Measurements from ENCODE around the gene CCNY. TPM values are rescaled to one million over a fixed set of nuclear protein-coding genes. Genes with fewer than 3 reads are reported as not detected.

Gene CCNY
- total RNA-seq, 2 donors from 2014 or later: 60.5 to 65.9 TPM

DNA sequence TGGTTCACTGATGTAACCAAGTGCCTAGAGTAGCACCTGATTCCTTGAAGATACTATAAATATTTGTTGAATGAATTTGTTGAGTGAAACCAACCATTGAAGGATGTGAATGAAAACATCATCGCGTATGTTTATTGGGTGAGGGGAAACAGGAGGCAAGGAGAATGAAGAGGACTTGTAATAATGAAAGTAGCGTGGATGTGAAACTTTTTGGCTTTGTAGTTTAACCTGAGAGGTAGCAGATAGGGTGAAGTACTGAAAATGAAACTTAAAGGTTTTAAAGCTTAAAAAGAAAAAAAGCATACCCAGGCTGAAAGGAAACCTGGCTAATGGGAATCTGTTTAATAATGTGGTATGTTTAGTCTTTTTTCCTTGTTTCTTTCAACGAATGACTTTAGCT, 5.2 kb downstream of the CCNY start:
- no peaks in the 10 kb centered on the region for H3K9me3 Mint-ChIP-seq

DNA sequence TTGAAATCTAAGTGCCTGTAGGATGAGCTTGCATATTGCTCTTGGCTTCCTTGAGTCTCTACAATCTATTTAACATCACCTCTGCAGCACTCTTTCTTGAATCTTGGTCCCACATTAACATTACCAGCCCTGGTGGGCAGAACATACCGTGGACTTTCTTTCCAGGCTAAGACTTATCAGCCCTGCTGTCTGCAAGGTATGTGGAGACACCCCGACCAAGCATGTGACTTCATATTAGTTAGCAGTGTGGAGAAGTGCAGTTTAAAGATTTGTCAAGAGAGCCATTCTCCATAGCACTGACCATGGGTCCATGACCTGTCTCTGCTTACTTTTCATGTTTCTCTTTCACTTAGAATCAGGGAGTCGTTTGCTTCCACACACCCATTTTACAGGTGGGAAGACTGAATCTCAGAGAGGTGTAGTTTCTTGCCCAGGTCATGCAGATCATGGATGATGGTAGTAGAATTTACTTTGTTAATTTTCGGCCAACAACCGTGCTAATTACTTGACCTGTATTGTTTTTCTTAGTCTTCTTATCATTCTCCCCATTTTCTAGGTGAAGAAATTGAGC, 6.0 kb downstream of the CCNY start:
- TF ChIP-seq, protein P1, sequence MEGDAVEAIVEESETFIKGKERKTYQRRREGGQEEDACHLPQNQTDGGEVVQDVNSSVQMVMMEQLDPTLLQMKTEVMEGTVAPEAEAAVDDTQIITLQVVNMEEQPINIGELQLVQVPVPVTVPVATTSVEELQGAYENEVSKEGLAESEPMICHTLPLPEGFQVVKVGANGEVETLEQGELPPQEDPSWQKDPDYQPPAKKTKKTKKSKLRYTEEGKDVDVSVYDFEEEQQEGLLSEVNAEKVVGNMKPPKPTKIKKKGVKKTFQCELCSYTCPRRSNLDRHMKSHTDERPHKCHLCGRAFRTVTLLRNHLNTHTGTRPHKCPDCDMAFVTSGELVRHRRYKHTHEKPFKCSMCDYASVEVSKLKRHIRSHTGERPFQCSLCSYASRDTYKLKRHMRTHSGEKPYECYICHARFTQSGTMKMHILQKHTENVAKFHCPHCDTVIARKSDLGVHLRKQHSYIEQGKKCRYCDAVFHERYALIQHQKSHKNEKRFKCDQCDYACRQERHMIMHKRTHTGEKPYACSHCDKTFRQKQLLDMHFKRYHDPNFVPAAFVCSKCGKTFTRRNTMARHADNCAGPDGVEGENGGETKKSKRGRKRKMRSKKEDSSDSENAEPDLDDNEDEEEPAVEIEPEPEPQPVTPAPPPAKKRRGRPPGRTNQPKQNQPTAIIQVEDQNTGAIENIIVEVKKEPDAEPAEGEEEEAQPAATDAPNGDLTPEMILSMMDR (conservative IDR thresholded peaks at IDR 0.05): no peak
- Histone ChIP-seq H3K36me3 (ENCODE audit: control insufficient read depth, insufficient read depth, low read length) (peaks cover 5% of the 10 kb centered on the region), H3K4me1 (ENCODE audit: control insufficient read depth, insufficient read depth, low read length) (no peaks in the 10 kb centered on the region), H3K9me3 (ENCODE audit: control insufficient read depth, low read length) (no peaks in the 10 kb centered on the region), H3K9ac (ENCODE audit: extremely low read depth, low read length, poor library complexity, severe bottlenecking) (no peak overlapping the region), H3K27me3 (ENCODE audit: control insufficient read depth, insufficient read depth, low read length, poor library complexity, severe bottlenecking) (no peaks in the 10 kb centered on the region), H3K27ac (ENCODE audit: low read depth, low read length) (no peak overlapping the region), H3K4me3 (ENCODE audit: low read length) (no peak overlapping the region)
- Mint-ChIP-seq H3K27ac (no peak overlapping the region), H3K4me1 (peaks cover 26% of the 10 kb centered on the region), H3K36me3 (ENCODE audit: low read depth) (no peaks in the 10 kb centered on the region), H3K4me3 (no peak overlapping the region), H3K27me3 (ENCODE audit: insufficient read depth) (no peaks in the 10 kb centered on the region), H3K9me3 (no peaks in the 10 kb centered on the region)
- no peak for DNase-seq
- WGBS, 2 experiments (ENCODE audit: insufficient coverage in 1 of 2, insufficient read length in 1 of 2): 93 to 96% methylated on average over 5 of the region's 5 CpGs

More for the DNA sequence above, 5.2 kb downstream of the CCNY start:
- H3K27me3 Mint-ChIP-seq (ENCODE audit: insufficient read depth): no peaks in the 10 kb centered on the region
- H3K27ac ChIP-seq (ENCODE audit: low read depth, low read length): no peak overlapping the region
- H3K4me1 ChIP-seq (ENCODE audit: control insufficient read depth, insufficient read depth, low read length): no peaks in the 10 kb centered on the region
- no peak overlapping the region for H3K9ac ChIP-seq (ENCODE audit: extremely low read depth, low read length, poor library complexity, severe bottlenecking)
- no peaks in the 10 kb centered on the region for H3K27me3 ChIP-seq (ENCODE audit: control insufficient read depth, insufficient read depth, low read length, poor library complexity, severe bottlenecking)
- H3K36me3 Mint-ChIP-seq (ENCODE audit: low read depth): no peaks in the 10 kb centered on the region
- no peak overlapping the region for H3K27ac Mint-ChIP-seq
- 91 to 100% methylated on average over 3 to 4 of the region's 4 CpGs for WGBS, 2 experiments (ENCODE audit: insufficient coverage in 1 of 2, insufficient read length in 1 of 2)
- peaks cover 5% of the 10 kb centered on the region for H3K36me3 ChIP-seq (ENCODE audit: control insufficient read depth, insufficient read depth, low read length)
- H3K4me1 Mint-ChIP-seq: peaks cover 20% of the 10 kb centered on the region
- TF ChIP-seq, protein P1 (conservative IDR thresholded peaks at IDR 0.05): no peak
- H3K4me3 ChIP-seq (ENCODE audit: low read length): no peak overlapping the region
- DNase-seq: no peak
- no peak overlapping the region for H3K4me3 Mint-ChIP-seq
- no peaks in the 10 kb centered on the region for H3K9me3 ChIP-seq (ENCODE audit: control insufficient read depth, low read length)

DNA sequence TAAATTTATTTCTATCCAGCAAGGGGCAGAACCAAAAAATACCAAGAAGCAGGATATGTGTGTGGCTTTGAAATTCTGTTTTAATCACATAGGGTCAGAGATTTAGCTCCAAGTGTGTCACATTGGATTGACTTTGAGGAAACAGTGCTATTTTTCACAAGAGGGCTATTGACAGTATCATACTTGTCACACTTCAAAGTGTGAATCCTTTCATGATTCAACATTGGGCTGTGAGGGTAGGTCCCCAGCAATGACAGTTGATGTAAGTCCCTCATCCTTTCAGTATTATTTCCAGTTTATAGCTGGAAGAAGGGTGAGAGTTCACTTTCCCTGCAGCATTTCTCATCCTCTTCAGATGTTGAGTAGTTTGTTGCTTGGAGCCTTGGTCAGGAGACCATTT, 7.4 kb downstream of the CCNY start:
- H3K36me3 Mint-ChIP-seq (ENCODE audit: low read depth): no peaks in the 10 kb centered on the region
- Histone ChIP-seq H3K4me1 (ENCODE audit: control insufficient read depth, insufficient read depth, low read length) (peaks cover 9% of the 10 kb centered on the region), H3K9ac (ENCODE audit: extremely low read depth, low read length, poor library complexity, severe bottlenecking) (no peak overlapping the region), H3K27ac (ENCODE audit: low read depth, low read length) (no peak overlapping the region), H3K9me3 (ENCODE audit: control insufficient read depth, low read length) (no peaks in the 10 kb centered on the region), H3K36me3 (ENCODE audit: control insufficient read depth, insufficient read depth, low read length) (peaks cover 5% of the 10 kb centered on the region), H3K4me3 (ENCODE audit: low read length) (no peak overlapping the region), H3K27me3 (ENCODE audit: control insufficient read depth, insufficient read depth, low read length, poor library complexity, severe bottlenecking) (no peaks in the 10 kb centered on the region)
- H3K27ac Mint-ChIP-seq: no peak overlapping the region
- TF ChIP-seq, protein P1 (conservative IDR thresholded peaks at IDR 0.05): no peak
- peaks cover 29% of the 10 kb centered on the region for H3K4me1 Mint-ChIP-seq
- no peaks in the 10 kb centered on the region for H3K27me3 Mint-ChIP-seq (ENCODE audit: insufficient read depth)
- no peak overlapping the region for H3K4me3 Mint-ChIP-seq
- H3K9me3 Mint-ChIP-seq: no peaks in the 10 kb centered on the region
- DNase-seq: no peak
